Urinary bladder (tissue), 4 donors: ENCODE measurements around the gene TRHDE. TPM values are rescaled to one million over a fixed set of nuclear protein-coding genes. Genes with fewer than 3 reads are reported as not detected.

Experiments used
- DNase-seq: peaks from one replicate; pipeline ENCODE4 v3.0.0-alpha.2; 2015; ENCODE audit errors: extremely low spot score
- H3K27ac ChIP-seq: one replicate; pipeline ENCODE4 v1.5.1; 2013; ENCODE audit warnings: low read depth, mild to moderate bottlenecking, moderate library complexity
- H3K36me3 ChIP-seq: one replicate; pipeline ENCODE4 v1.6.1; 2013; ENCODE audit warnings: mild to moderate bottlenecking, moderate library complexity; ENCODE audit not compliant: insufficient read depth
- H3K4me1 ChIP-seq: one replicate; pipeline ENCODE4 v1.6.1; 2013; ENCODE audit warnings: mild to moderate bottlenecking, moderate library complexity; ENCODE audit not compliant: insufficient read depth
- H3K4me3 ChIP-seq: one replicate; pipeline ENCODE4 v1.5.1; 2013; ENCODE audit warnings: low read depth, low read length
- WGBS: extraction: QIAGEN DNeasy Blood & Tissue Kit; methylation state at CpG from one replicate; pipeline ENCODE4 v1.1.7; 2013; 5-methylcytosine and 5-hydroxymethylcytosine counted together
- polyA plus RNA-seq: library from polyadenylated mRNA; stranded (reverse); fragments of 200-250 nt; gene quantifications from one replicate; pipeline ENCODE4 v1.2.3, GENCODE V29; 2013
- total RNA-seq: library from RNA; depleted of rRNA; stranded (reverse); fragments of >200 nt; gene quantifications from one replicate; pipeline ENCODE4 v1.2.3, GENCODE V29; 2014
- donor health status: healthy with polysubstance abuse.
- donor health status: healthy.

Gene TRHDE, protein sequence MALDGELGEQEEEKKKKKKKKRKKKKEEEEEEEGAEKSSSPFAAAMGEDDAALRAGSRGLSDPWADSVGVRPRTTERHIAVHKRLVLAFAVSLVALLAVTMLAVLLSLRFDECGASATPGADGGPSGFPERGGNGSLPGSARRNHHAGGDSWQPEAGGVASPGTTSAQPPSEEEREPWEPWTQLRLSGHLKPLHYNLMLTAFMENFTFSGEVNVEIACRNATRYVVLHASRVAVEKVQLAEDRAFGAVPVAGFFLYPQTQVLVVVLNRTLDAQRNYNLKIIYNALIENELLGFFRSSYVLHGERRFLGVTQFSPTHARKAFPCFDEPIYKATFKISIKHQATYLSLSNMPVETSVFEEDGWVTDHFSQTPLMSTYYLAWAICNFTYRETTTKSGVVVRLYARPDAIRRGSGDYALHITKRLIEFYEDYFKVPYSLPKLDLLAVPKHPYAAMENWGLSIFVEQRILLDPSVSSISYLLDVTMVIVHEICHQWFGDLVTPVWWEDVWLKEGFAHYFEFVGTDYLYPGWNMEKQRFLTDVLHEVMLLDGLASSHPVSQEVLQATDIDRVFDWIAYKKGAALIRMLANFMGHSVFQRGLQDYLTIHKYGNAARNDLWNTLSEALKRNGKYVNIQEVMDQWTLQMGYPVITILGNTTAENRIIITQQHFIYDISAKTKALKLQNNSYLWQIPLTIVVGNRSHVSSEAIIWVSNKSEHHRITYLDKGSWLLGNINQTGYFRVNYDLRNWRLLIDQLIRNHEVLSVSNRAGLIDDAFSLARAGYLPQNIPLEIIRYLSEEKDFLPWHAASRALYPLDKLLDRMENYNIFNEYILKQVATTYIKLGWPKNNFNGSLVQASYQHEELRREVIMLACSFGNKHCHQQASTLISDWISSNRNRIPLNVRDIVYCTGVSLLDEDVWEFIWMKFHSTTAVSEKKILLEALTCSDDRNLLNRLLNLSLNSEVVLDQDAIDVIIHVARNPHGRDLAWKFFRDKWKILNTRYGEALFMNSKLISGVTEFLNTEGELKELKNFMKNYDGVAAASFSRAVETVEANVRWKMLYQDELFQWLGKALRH
- total RNA-seq (21.4 TPM), polyA plus RNA-seq (1.9 TPM)

- WGBS: under 1% methylated on average over 60 of the region's 60 CpGs
- Histone ChIP-seq H3K36me3 (no peaks in the 10 kb centered on the region), H3K4me1 (peaks cover 2% of the 10 kb centered on the region), H3K4me3 (peak within 1 kb of the TSS; percentile 44), H3K27ac (peak within 1 kb of the TSS; percentile 46)
- no peak for DNase-seq
Observed at GRCh38 chr12:72272091-72272661, at the start of gene TRHDE. TSS of gene TRHDE (plus strand) at chr12:72272370. CDS start at chr12:72272644, 274 bp downstream.

- DNase-seq: no peak
- Histone ChIP-seq H3K4me3 (no peak overlapping the region), H3K4me1 (no peaks in the 10 kb centered on the region), H3K36me3 (no peaks in the 10 kb centered on the region), H3K27ac (no peak overlapping the region)
- WGBS: 80% methylated on average over 1 of the region's 1 CpG
Observed at GRCh38 chr12:72226510-72226909, 45.7 kb upstream of the TRHDE start.

DNA sequence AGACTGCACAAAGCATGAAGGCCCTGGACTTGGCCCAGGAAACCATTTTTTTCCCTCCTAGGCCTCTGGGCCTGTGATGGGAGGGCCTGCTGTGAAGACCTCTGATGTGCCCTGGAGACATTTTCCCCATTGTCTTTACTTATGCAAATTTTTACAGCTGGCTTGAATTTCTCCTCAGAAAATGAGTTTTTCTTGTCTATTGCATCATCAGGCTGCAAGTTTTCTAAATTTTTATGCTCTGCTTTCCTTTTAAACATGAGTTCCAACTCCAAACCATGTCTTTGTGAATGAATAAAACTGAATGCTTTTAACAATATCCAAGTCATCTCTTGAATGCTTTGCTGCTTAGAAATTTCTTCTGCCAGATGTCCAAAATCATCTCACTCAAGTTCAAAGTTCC is 43.7 kb upstream of the TRHDE start:
- H3K4me3 ChIP-seq: no peak overlapping the region
- no peak for DNase-seq

GRCh38 chr12:72230589-72230988 is 41.6 kb upstream of the TRHDE start:
- Histone ChIP-seq H3K36me3 (no peaks in the 10 kb centered on the region), H3K4me3 (no peak overlapping the region), H3K4me1 (no peaks in the 10 kb centered on the region), H3K27ac (no peak overlapping the region)
- 14% methylated on average over 4 of the region's 4 CpGs for WGBS
- no peak for DNase-seq

More for the DNA sequence above, 43.7 kb upstream of the TRHDE start:
- no peaks in the 10 kb centered on the region for H3K36me3 ChIP-seq
- no peaks in the 10 kb centered on the region for H3K4me1 ChIP-seq
- H3K27ac ChIP-seq: no peak overlapping the region

- no peaks in the 10 kb centered on the region for H3K36me3 ChIP-seq
Observed at GRCh38 chr12:72234886-72235285, 37.3 kb upstream of the TRHDE start.

DNA sequence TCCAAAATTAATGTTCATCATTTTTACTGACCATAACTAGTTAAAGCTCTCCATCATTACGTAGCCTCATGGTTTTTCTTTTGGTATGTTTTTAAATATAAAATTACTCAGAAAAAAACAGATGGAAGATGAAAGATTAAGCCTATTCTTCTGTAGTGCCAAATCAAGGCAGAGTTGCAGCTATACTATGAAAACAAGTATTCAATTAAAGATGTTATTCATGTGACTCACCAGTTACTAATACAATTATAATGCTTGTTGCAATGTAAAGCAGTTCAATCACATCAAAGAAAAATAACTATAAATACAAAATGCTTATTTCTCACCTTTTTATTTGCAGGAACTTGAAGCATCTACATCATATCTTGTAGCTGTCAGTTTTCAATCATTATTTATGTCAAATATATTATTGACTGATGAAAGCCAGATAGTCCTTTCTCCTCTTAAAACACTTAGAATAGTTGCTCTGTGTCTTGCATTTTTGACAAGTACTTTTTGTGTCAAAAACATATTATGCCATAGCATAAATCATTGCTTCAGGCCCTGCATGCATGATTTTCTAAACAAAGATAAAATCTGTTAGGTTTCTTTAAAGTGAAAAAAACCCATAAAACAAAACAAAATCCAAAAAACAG is 36.0 kb upstream of the TRHDE start:
- Histone ChIP-seq H3K4me3 (no peak overlapping the region), H3K4me1 (no peaks in the 10 kb centered on the region), H3K27ac (no peak overlapping the region), H3K36me3 (no peaks in the 10 kb centered on the region)
- 62% methylated on average over 1 of the region's 1 CpG for whole genome bisulfite sequencing
- DNase-seq: no peak

More at GRCh38 chr12:72234886-72235285, 37.3 kb upstream of the TRHDE start:
- H3K4me3 ChIP-seq: no peak overlapping the region
- DNase-seq: no peak
- no peak overlapping the region for H3K27ac ChIP-seq
- WGBS: 71% methylated on average over 2 of the region's 2 CpGs
- H3K4me1 ChIP-seq: no peaks in the 10 kb centered on the region

DNA sequence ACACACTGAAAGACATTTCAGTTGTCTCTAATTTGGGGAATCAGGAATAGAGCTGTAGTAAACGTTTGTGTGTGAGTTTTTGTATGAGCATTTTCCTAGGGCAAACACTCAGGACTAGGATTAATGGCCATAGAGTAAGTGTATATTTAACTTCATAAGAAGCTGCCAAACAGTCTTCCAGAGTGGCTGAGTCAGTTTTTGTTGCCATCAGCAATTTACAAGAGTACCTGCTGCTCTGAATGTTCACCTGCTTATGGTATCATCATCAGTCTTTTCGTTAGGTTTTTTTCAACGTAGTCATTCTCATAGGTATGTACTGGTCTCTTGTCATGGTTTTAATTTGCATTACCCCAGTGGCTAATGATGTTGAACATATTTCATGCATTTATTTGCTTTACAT is 30.6 kb upstream of the TRHDE start:
- Histone ChIP-seq H3K27ac (no peak overlapping the region), H3K36me3 (no peaks in the 10 kb centered on the region), H3K4me3 (no peak overlapping the region), H3K4me1 (no peaks in the 10 kb centered on the region)
- no peak for DNase-seq
- whole genome bisulfite sequencing: 79% methylated on average over 3 of the region's 3 CpGs

GRCh38 chr12:72242946-72243345 is 29.2 kb upstream of the TRHDE start:
- DNase-seq: no peak
- Histone ChIP-seq H3K4me1 (no peaks in the 10 kb centered on the region), H3K27ac (no peak overlapping the region), H3K36me3 (no peaks in the 10 kb centered on the region), H3K4me3 (no peak overlapping the region)
- WGBS: 96% methylated on average over 2 of the region's 2 CpGs

DNA sequence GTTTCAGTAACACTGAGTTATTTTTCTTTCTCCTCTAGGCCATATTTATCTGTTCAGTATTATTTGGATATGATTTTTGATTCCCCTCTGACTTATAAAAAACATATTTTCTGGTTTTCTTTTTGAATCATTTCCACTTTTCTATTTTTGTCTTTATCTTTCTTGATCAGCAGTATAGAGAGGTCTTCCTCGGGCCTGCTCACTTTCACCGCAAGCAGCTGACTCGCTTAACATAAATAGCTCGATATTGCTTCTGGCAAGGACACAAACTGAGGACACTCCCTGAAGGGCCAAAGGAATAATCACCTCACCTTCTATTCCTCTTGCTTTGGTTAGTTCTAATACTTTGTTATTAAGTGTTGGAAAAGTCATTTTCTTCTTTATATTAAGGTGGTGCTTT is 25.8 kb upstream of the TRHDE start:
- no peaks in the 10 kb centered on the region for H3K4me1 ChIP-seq
- WGBS: 61% methylated on average over 4 of the region's 4 CpGs

DNA sequence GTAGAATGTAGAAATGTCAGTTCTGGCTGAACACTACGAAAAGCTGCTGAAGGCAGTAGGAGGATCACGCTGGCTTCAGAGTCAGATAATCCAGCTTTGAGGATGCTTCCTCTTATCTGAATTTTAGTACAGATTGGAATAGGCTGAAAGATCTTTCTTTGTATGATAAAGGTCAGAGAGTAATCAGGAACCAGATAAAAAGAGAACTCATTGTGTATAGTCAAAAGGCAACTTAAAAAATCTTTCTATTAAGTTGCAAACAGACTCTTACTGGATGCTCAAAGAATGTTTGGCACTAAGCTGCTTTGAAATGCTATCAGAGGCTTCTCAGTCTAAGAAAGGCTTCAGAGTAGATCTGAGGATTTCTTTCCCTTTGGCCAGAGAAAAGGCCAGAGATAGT is 21.8 kb upstream of the TRHDE start:
- H3K4me1 ChIP-seq: no peaks in the 10 kb centered on the region
- no peaks in the 10 kb centered on the region for H3K36me3 ChIP-seq
- no peak overlapping the region for H3K27ac ChIP-seq
- DNase-seq: no peak
- H3K4me3 ChIP-seq: no peak overlapping the region
- 42% methylated on average over 2 of the region's 2 CpGs for WGBS

More for the DNA sequence above, 25.8 kb upstream of the TRHDE start:
- no peak overlapping the region for H3K4me3 ChIP-seq
- H3K27ac ChIP-seq: no peak overlapping the region
- no peak for DNase-seq
- H3K36me3 ChIP-seq: no peaks in the 10 kb centered on the region

GRCh38 chr12:72256725-72257124 is 15.4 kb upstream of the TRHDE start:
- no peak overlapping the region for H3K27ac ChIP-seq
- H3K36me3 ChIP-seq: no peaks in the 10 kb centered on the region
- WGBS: 97% methylated on average over 1 of the region's 1 CpG
- no peak for DNase-seq
- no peak overlapping the region for H3K4me3 ChIP-seq
- H3K4me1 ChIP-seq: no peaks in the 10 kb centered on the region

DNA sequence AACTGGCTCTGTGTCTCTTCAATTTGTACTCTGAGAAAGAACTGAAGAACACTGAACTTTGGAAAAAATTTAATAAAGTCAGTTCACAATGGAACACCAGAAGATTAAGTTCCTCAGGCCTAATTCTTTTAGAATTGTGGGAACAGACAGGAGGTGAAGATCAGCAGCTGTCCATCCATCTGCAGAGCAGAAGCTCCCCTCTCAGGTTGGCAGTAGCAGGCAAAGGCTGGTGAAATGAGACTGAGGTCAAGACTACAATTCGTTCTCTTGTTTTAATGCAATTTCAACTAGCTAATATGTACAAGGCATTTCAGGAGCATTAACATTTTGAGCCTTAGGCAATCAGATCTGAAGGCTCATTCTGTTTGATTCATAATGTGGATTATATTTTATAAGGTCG is 10.3 kb upstream of the TRHDE start:
- no peak overlapping the region for H3K4me3 ChIP-seq
- WGBS: 79% methylated on average over 2 of the region's 2 CpGs
- no peak for DNase-seq
- H3K4me1 ChIP-seq: no peaks in the 10 kb centered on the region
- no peak overlapping the region for H3K27ac ChIP-seq
- H3K36me3 ChIP-seq: no peaks in the 10 kb centered on the region

- Histone ChIP-seq H3K27ac (no peak overlapping the region), H3K4me3 (no peak overlapping the region), H3K4me1 (no peaks in the 10 kb centered on the region), H3K36me3 (no peaks in the 10 kb centered on the region)
- DNase-seq: no peak
- 49% methylated on average over 1 of the region's 1 CpG for WGBS
Observed at GRCh38 chr12:72264548-72265175, 7.5 kb upstream of the TRHDE start.
